GM21528 (cell line): Measurements from ENCODE around the gene GRB14.
"Not testable (repeated sequence)": the region's sequence is repeated elsewhere in the genome, so short reads cannot be mapped to it uniquely, and the experiment has no call there.

ENCODE experiments used
- ATAC-seq: cut with Tn5 transposase; IDR thresholded peaks from one replicate; pipeline ENCODE4 v1.9.1; 2021; ENCODE audit warnings: mild to moderate bottlenecking, moderate library complexity; ENCODE audit not compliant: unreplicated experiment, low FRiP score

GRB14 gene

GRCh38 chr2:164560902-164561301, 60.4 kb downstream of the GRB14 start:
- ATAC-seq: no peak

GRCh38 chr2:164560181-164560792, 61.0 kb downstream of the GRB14 start:
- no peak for ATAC-seq

GRCh38 chr2:164558450-164558849, 62.8 kb downstream of the GRB14 start:
- ATAC-seq: no peak

GRCh38 chr2:164554487-164554886, 66.8 kb downstream of the GRB14 start:
- ATAC-seq: no peak

GRCh38 chr2:164551519-164551918, 69.8 kb downstream of the GRB14 start:
- ATAC-seq: no peak

- not testable (repeated sequence) for ATAC-seq
These were observed 71.6 kb downstream of the GRB14 start for GRCh38 chr2:164549705-164550104.

GRCh38 chr2:164545484-164545883, 75.8 kb downstream of the GRB14 start:
- no peak for ATAC-seq

- no peak for ATAC-seq
These were observed 78.7 kb downstream of the GRB14 start for GRCh38 chr2:164542581-164543021.

- ATAC-seq: peak; percentile 69
These were observed 82.9 kb downstream of the GRB14 start for GRCh38 chr2:164538240-164538866.

- no peak for ATAC-seq
These were observed 85.8 kb downstream of the GRB14 start for GRCh38 chr2:164535280-164536025.

- ATAC-seq: no peak
These were observed 90.8 kb downstream of the GRB14 start for GRCh38 chr2:164530464-164530863.

- ATAC-seq: no peak
These were observed 97.6 kb downstream of the GRB14 start for GRCh38 chr2:164523726-164524125.

GRCh38 chr2:164523009-164523408, 98.3 kb downstream of the GRB14 start:
- no peak for ATAC-seq

- ATAC-seq: no peak
These were observed 98.7 kb downstream of the GRB14 start for GRCh38 chr2:164522561-164522981.

GRCh38 chr2:164515734-164516133, 105.5 kb downstream of the GRB14 start:
- no peak for ATAC-seq

- ATAC-seq: no peak
These were observed 106.3 kb downstream of the GRB14 start for GRCh38 chr2:164515030-164515429.

- no peak for ATAC-seq
These were observed 106.8 kb downstream of the GRB14 start for GRCh38 chr2:164514491-164514890.

- no peak for ATAC-seq
These were observed 108.4 kb downstream of the GRB14 start for GRCh38 chr2:164512871-164513270.

GRCh38 chr2:164511738-164512137, 109.5 kb downstream of the GRB14 start:
- ATAC-seq: no peak

- ATAC-seq: no peak
These were observed 110.4 kb downstream of the GRB14 start for GRCh38 chr2:164510895-164511294.

- no peak for ATAC-seq
These were observed 112.0 kb downstream of the GRB14 start for GRCh38 chr2:164509137-164509877.
